K562 (cell line): ENCODE data around the gene TBCC. TPM values are rescaled to one million over a fixed set of nuclear protein-coding genes. Genes with fewer than 3 reads are reported as not detected.
A peak's percentile ranks its signal among the peaks of the same experiment; 100 is the strongest.

Experiments used
- ARID1B ChIP-seq: fragments of 450-650 bp; IDR thresholded peaks from 2 replicates; pipeline ENCODE4 v1.6.1; 2016; ENCODE audit warnings: antibody characterized with exemption, mild to moderate bottlenecking, inconsistent platforms
- BRF1 ChIP-seq: IDR thresholded peaks from 3 replicates; pipeline ENCODE4 v1.6.1; 2011; ENCODE audit warnings: borderline replicate concordance, mild to moderate bottlenecking; ENCODE audit not compliant: insufficient read length; ENCODE audit errors: extremely low read depth
- ETV6 ChIP-seq, 3 experiments: fragments of 150-350 bp in 1 of 3; sonication (generic) in 1 of 3; formaldehyde crosslinking in 1 of 3; IDR thresholded peaks; 2 replicates each; pipeline versions ENCODE4 v1.6.1 to v1.8.0; 2014 to 2022; ENCODE audit warnings: borderline replicate concordance in 2 of 3, low read depth in 2 of 3, antibody characterized with exemption in 1 of 3, low read length in 1 of 3, mild to moderate bottlenecking in 1 of 3, missing genetic modification reagents in 1 of 3
- FOXM1 ChIP-seq, 2 experiments: fragments of 450-650 bp in 1 of 2; sonication (generic) in 1 of 2; formaldehyde crosslinking in 1 of 2; IDR thresholded peaks; 2 replicates each; pipeline versions ENCODE4 v1.6.1 to v1.9.0; 2017 to 2022; ENCODE audit warnings: low read depth in 2 of 2, mild to moderate bottlenecking in 2 of 2, missing genetic modification reagents in 1 of 2, moderate library complexity in 1 of 2
- FOXP1 ChIP-seq: sonication (generic); formaldehyde crosslinking; IDR thresholded peaks from 2 replicates; pipeline ENCODE4 v1.8.0; 2022; ENCODE audit warnings: mild to moderate bottlenecking, missing genetic modification reagents
- JUND ChIP-seq, 2 experiments: IDR thresholded peaks; 2 replicates in 1 of 2; 3 replicates in 1 of 2; pipeline ENCODE4 v1.6.1; 2011; ENCODE audit warnings: borderline replicate concordance in 2 of 2, low read depth in 2 of 2, low read length in 2 of 2, improper control_type of control experiment in 1 of 2, missing biosample characterization in 1 of 2, missing genetic modification characterization in 1 of 2, missing genetic modification reagents in 1 of 2
- NFATC3 ChIP-seq: fragments of 450-650 bp; IDR thresholded peaks from 2 replicates; pipeline ENCODE4 v1.6.1; 2017; ENCODE audit warnings: mild to moderate bottlenecking
- RBM22 ChIP-seq: fragments of 200-400 bp; formaldehyde crosslinking; IDR thresholded peaks from 2 replicates; pipeline ENCODE4 v1.6.1; 2018; ENCODE audit warnings: low read length, low read depth; ENCODE audit not compliant: poor library complexity, severe bottlenecking
- SAFB2 ChIP-seq: fragments of 200-400 bp; formaldehyde crosslinking; IDR thresholded peaks from 2 replicates; pipeline ENCODE4 v1.6.1; 2018; ENCODE audit warnings: borderline replicate concordance, low read length, low read depth, moderate library complexity; ENCODE audit not compliant: severe bottlenecking
- STAG1 ChIP-seq: sonication (generic); formaldehyde crosslinking; IDR thresholded peaks from 2 replicates; pipeline ENCODE4 v1.5.0; 2020; ENCODE audit warnings: missing genetic modification reagents, borderline replicate concordance
- TAF15 ChIP-seq: fragments of 200-400 bp; formaldehyde crosslinking; IDR thresholded peaks from 2 replicates; pipeline ENCODE4 v1.6.1; 2017; ENCODE audit warnings: mild to moderate bottlenecking, low read depth, low read length, moderate library complexity
- TCF7 ChIP-seq: sonication (generic); IDR thresholded peaks from 2 replicates; pipeline ENCODE4 v1.6.1; 2016; ENCODE audit warnings: antibody characterized with exemption, borderline replicate concordance
- WHSC1 ChIP-seq: IDR thresholded peaks from one replicate; pipeline ENCODE4 v1.6.1; 2012; ENCODE audit warnings: low read length, control low read depth, inconsistent platforms
- ZNF785 ChIP-seq: fragments of 250-450 bp; sonication (Bioruptor Pico); IDR thresholded peaks from 2 replicates; pipeline ENCODE4 v1.4.0; 2020; ENCODE audit warnings: mild to moderate bottlenecking
- polyA plus RNA-seq, 8 experiments: library from polyadenylated mRNA; depleted of rRNA in 4 of 8; stranded (reverse) in 5 of 8; unstranded in 3 of 8; fragments of >200 nt; fragmentation: Nextera tagmentation in 2 of 8; fragmentation: Illumina TruSeq in 1 of 8; extraction: Ambion mirVana in 2 of 8; extraction: Trizol in 1 of 8; gene quantifications; 2 replicates each; pipeline versions ENCODE4 v1.2.1 to v1.2.3, GENCODE V29; 2011 to 2014; ENCODE audit warnings: inconsistent platforms in 1 of 8, missing spikeins in 1 of 8
- total RNA-seq, 7 experiments: library from RNA; depleted of rRNA in 6 of 7; stranded (reverse); fragments of >200 nt in 6 of 7; fragmentation: Illumina TruSeq in 2 of 7; extraction: Trizol in 2 of 7; gene quantifications; 2 replicates each; pipeline versions ENCODE4 v1.2.1 to v1.2.3, GENCODE V29; 2011 to 2021; ENCODE audit warnings: low replicate concordance in 1 of 7
- TF ChIP-seq, protein P1 (sequence below): fragments of 450-650 bp; formaldehyde crosslinking; conservative IDR thresholded peaks from 2 replicates; pipeline ENCODE4 v1.4.0; 2022; ENCODE audit warnings: mild to moderate bottlenecking, missing genetic modification characterization
- TF ChIP-seq, protein P2 (sequence below): sonication (generic); IDR thresholded peaks from 2 replicates; pipeline ENCODE4 v1.6.1; 2016
- TF ChIP-seq, protein P3 (sequence below): fragments of 450-650 bp; formaldehyde crosslinking; IDR thresholded peaks from 2 replicates; pipeline ENCODE4 v1.4.0; 2020; ENCODE audit warnings: mild to moderate bottlenecking, moderate library complexity
- TF ChIP-seq, protein P4 (sequence below): sonication (generic); formaldehyde crosslinking; IDR thresholded peaks from 2 replicates; pipeline ENCODE4 v1.8.1; 2023; ENCODE audit warnings: mild to moderate bottlenecking, missing genetic modification reagents
- TF ChIP-seq, protein P5 (sequence below), 2 experiments: fragments of 450-650 bp; IDR thresholded peaks; 2 replicates each; pipeline ENCODE4 v1.6.1; 2016

Gene TBCC
- total and polyA plus RNA-seq, 9 of the 15 experiments (the other 6 are each of a cell fraction or from before 2014, with no cell fraction given), result 2.8 to 34.1 (median 23.3) TPM

DNA sequence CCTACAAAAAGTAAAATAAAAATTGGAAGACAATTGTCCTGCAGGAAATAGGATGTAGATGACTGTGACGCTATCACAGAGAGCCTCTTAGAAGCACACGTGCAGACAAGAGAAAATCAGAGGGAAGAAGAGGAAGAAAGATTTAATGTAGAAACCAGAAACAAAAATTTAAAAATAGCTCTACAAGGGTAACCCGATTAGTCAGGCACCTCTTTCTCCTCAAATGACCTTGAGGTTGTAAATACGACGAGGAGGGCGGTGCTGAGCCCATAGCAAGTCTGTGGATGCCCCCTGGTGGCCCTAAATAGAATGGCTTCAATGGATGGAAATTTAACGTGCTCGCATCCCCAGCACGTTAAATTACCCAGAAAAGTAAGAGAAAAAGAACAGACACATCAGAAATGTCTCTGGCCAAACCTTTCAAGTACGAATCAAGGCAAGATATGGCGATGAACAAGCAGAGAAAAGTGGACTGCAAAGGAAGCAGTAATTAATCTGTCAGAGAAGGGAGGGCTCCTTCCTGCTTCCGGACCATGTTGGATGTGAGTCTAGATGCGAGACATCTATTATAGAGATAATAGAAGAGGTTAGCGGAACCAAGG is 19.3 kb downstream of the TBCC start (continued):
- TF ChIP-seq, protein P1, sequence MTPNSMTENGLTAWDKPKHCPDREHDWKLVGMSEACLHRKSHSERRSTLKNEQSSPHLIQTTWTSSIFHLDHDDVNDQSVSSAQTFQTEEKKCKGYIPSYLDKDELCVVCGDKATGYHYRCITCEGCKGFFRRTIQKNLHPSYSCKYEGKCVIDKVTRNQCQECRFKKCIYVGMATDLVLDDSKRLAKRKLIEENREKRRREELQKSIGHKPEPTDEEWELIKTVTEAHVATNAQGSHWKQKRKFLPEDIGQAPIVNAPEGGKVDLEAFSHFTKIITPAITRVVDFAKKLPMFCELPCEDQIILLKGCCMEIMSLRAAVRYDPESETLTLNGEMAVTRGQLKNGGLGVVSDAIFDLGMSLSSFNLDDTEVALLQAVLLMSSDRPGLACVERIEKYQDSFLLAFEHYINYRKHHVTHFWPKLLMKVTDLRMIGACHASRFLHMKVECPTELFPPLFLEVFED (CRISPR knock-in tag), result no peak
- TF ChIP-seq SAFB2 (no peak), TCF7 (no peak), WHSC1 (no peak), BRF1 (no peak), RBM22 (no peak), JUND (IDR thresholded peaks at IDR 0.05; ENCODE audit: borderline replicate concordance, low read depth, low read length) (peak; percentile 64; the same call in 1 of the 2 replicates), JUND (tag; IDR thresholded peaks at IDR 0.05; ENCODE audit: borderline replicate concordance, low read depth, low read length) (peak; percentile 51; the same call in 1 of the 3 replicates), STAG1 (peak; percentile 51; the same call in 1 of the 2 replicates), ARID1B (no peak), ZNF785 (CRISPR knock-in tag) (no peak), FOXP1 (CRISPR knock-in tag) (no peak), ETV6 (IDR thresholded peaks at IDR 0.05; ENCODE audit: borderline replicate concordance in 1 of 2, low read depth in 2 of 2, low read length in 1 of 2) (no peak), ETV6 (CRISPR knock-in tag; IDR thresholded peaks at IDR 0.05; ENCODE audit: borderline replicate concordance) (no peak), TAF15 (no peak), NFATC3 (no peak), FOXM1 (IDR thresholded peaks at IDR 0.05; ENCODE audit: low read depth) (0 out of 2 replicates have a peak, but pooled peaks have one; percentile 14), FOXM1 (CRISPR knock-in tag; IDR thresholded peaks at IDR 0.05; ENCODE audit: low read depth) (no peak)
- TF ChIP-seq, protein P2, sequence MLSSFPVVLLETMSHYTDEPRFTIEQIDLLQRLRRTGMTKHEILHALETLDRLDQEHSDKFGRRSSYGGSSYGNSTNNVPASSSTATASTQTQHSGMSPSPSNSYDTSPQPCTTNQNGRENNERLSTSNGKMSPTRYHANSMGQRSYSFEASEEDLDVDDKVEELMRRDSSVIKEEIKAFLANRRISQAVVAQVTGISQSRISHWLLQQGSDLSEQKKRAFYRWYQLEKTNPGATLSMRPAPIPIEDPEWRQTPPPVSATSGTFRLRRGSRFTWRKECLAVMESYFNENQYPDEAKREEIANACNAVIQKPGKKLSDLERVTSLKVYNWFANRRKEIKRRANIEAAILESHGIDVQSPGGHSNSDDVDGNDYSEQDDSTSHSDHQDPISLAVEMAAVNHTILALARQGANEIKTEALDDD, result peak; percentile 49; the same call in 1 of the 2 replicates
- TF ChIP-seq, protein P3, sequence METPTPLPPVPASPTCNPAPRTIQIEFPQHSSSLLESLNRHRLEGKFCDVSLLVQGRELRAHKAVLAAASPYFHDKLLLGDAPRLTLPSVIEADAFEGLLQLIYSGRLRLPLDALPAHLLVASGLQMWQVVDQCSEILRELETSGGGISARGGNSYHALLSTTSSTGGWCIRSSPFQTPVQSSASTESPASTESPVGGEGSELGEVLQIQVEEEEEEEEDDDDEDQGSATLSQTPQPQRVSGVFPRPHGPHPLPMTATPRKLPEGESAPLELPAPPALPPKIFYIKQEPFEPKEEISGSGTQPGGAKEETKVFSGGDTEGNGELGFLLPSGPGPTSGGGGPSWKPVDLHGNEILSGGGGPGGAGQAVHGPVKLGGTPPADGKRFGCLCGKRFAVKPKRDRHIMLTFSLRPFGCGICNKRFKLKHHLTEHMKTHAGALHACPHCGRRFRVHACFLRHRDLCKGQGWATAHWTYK (CRISPR knock-in tag), result no peak
- TF ChIP-seq, protein P4, sequence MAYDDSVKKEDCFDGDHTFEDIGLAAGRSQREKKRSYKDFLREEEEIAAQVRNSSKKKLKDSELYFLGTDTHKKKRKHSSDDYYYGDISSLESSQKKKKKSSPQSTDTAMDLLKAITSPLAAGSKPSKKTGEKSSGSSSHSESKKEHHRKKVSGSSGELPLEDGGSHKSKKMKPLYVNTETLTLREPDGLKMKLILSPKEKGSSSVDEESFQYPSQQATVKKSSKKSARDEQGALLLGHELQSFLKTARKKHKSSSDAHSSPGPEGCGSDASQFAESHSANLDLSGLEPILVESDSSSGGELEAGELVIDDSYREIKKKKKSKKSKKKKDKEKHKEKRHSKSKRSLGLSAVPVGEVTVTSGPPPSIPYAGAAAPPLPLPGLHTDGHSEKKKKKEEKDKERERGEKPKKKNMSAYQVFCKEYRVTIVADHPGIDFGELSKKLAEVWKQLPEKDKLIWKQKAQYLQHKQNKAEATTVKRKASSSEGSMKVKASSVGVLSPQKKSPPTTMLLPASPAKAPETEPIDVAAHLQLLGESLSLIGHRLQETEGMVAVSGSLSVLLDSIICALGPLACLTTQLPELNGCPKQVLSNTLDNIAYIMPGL, result no peak
- TF ChIP-seq, protein P5, sequence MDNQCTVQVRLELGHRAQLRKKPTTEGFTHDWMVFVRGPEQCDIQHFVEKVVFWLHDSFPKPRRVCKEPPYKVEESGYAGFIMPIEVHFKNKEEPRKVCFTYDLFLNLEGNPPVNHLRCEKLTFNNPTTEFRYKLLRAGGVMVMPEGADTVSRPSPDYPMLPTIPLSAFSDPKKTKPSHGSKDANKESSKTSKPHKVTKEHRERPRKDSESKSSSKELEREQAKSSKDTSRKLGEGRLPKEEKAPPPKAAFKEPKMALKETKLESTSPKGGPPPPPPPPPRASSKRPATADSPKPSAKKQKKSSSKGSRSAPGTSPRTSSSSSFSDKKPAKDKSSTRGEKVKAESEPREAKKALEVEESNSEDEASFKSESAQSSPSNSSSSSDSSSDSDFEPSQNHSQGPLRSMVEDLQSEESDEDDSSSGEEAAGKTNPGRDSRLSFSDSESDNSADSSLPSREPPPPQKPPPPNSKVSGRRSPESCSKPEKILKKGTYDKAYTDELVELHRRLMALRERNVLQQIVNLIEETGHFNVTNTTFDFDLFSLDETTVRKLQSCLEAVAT (IDR thresholded peaks at IDR 0.05), result peak in 1 of 2 experiments; percentile 51; a peak in 1 of 4 replicates
